ENCODE measurements around the gene MATCAP1. TPM values are rescaled to one million over a fixed set of nuclear protein-coding genes. Genes with fewer than 3 reads are reported as not detected.
A peak's percentile ranks its signal among the peaks of the same experiment; 100 is the strongest.

Gene MATCAP1
- total RNA-seq, 1 donor from 2014 or later, result 14.2 TPM

DNA sequence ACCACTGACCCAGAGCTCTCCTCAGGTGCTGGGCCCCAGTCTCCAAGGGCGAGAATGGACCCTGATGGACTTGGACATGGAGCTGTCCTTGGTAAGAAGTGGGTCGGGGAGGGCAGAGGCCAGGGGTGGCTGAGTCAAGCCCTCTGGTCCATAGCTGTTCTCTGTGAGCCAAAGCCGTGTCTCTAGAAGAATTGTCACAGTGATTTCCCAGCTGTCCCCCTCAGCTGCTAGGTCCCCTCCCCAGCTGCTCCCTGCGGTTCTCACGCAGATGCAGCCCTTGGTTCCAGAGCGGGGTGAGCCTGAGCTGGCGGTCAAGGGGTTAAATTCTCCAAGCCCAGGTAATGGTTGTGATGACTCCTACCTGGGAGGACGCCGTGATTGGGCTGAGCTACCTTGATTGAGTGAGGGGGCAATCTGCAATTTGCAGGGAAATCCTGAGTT, 14.7 kb downstream of the MATCAP1 start:
- DNase-seq, result no peak
- peak overlapping the region; percentile 96 for H3K27ac ChIP-seq (replicated peaks)
- intact Hi-C loops (cut with micrococcal nuclease), result no loop called here
- H3K4me3 ChIP-seq, result peak overlapping the region; percentile 70
- H3K9me3 ChIP-seq (replicated peaks), result no peaks in the 10 kb centered on the region
- TF ChIP-seq, protein P1, sequence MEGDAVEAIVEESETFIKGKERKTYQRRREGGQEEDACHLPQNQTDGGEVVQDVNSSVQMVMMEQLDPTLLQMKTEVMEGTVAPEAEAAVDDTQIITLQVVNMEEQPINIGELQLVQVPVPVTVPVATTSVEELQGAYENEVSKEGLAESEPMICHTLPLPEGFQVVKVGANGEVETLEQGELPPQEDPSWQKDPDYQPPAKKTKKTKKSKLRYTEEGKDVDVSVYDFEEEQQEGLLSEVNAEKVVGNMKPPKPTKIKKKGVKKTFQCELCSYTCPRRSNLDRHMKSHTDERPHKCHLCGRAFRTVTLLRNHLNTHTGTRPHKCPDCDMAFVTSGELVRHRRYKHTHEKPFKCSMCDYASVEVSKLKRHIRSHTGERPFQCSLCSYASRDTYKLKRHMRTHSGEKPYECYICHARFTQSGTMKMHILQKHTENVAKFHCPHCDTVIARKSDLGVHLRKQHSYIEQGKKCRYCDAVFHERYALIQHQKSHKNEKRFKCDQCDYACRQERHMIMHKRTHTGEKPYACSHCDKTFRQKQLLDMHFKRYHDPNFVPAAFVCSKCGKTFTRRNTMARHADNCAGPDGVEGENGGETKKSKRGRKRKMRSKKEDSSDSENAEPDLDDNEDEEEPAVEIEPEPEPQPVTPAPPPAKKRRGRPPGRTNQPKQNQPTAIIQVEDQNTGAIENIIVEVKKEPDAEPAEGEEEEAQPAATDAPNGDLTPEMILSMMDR (IDR thresholded peaks at IDR 0.05; ENCODE audit: borderline replicate concordance), result no peak
- no peaks in the 10 kb centered on the region for H3K36me3 ChIP-seq
- peaks cover 60% of the 10 kb centered on the region for H3K4me1 ChIP-seq
- peaks cover 23% of the 10 kb centered on the region for H3K27me3 ChIP-seq (ENCODE audit: low read depth)

- Histone ChIP-seq H3K27ac (replicated peaks) (no peak overlapping the region), H3K27me3 (ENCODE audit: low read depth) (peaks cover 37% of the 10 kb centered on the region), H3K9me3 (replicated peaks) (no peaks in the 10 kb centered on the region), H3K4me3 (no peak overlapping the region), H3K36me3 (no peaks in the 10 kb centered on the region), H3K4me1 (peaks cover 60% of the 10 kb centered on the region)
- TF ChIP-seq, protein P1 (IDR thresholded peaks at IDR 0.05; ENCODE audit: borderline replicate concordance), result no peak
- no peak for DNase-seq
- intact Hi-C loops (cut with micrococcal nuclease), result no loop called here
These were observed 16.2 kb downstream of the MATCAP1 start for GRCh38 chr16:67167588-67167987.

DNA sequence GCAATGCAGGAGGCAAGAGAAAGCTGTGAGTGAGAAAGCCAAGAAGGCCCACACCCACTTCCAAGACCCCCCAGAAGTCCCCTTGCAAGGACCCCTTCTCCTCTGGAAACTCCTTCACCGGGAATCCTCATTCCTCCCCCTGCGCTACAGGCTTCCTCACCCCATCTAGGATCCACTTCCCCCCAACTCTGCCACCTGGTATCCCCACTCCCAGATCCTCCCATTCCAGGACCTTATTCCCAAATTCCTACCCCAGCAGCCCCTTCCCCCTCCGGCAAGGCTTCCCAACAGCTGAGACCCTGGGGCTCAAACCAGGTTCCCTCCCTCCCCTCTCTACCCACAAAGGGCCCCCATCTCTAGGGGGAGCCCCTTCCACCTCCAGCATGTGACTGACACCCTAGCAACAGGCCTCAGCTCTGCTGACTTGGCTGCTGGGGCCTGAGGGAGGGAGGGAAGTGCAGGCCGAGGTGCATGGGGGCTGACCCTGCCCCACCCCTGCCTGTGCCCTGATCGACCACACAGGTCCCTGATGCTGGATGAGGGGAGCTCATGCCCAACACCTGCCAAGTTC, 17.1 kb downstream of the MATCAP1 start:
- Histone ChIP-seq H3K4me1 (peaks cover 69% of the 10 kb centered on the region), H3K9me3 (replicated peaks) (no peaks in the 10 kb centered on the region), H3K27ac (replicated peaks) (no peak overlapping the region), H3K27me3 (ENCODE audit: low read depth) (peaks cover 45% of the 10 kb centered on the region), H3K36me3 (no peaks in the 10 kb centered on the region), H3K4me3 (no peak overlapping the region)
- TF ChIP-seq, protein P1 (IDR thresholded peaks at IDR 0.05; ENCODE audit: borderline replicate concordance), result no peak
- intact Hi-C loops (cut with micrococcal nuclease), result no loop called here
- no peak for DNase-seq

GRCh38 chr16:67166110-67166547, 17.6 kb downstream of the MATCAP1 start:
- peaks cover 70% of the 10 kb centered on the region for H3K4me1 ChIP-seq
- intact Hi-C loops (cut with micrococcal nuclease), result no loop called here
- H3K36me3 ChIP-seq, result no peaks in the 10 kb centered on the region
- TF ChIP-seq, protein P1 (IDR thresholded peaks at IDR 0.05; ENCODE audit: borderline replicate concordance), result no peak
- H3K27ac ChIP-seq (replicated peaks), result no peak overlapping the region
- peaks cover 45% of the 10 kb centered on the region for H3K27me3 ChIP-seq (ENCODE audit: low read depth)
- H3K4me3 ChIP-seq, result no peak overlapping the region
- no peaks in the 10 kb centered on the region for H3K9me3 ChIP-seq (replicated peaks)
- no peak for DNase-seq

DNA sequence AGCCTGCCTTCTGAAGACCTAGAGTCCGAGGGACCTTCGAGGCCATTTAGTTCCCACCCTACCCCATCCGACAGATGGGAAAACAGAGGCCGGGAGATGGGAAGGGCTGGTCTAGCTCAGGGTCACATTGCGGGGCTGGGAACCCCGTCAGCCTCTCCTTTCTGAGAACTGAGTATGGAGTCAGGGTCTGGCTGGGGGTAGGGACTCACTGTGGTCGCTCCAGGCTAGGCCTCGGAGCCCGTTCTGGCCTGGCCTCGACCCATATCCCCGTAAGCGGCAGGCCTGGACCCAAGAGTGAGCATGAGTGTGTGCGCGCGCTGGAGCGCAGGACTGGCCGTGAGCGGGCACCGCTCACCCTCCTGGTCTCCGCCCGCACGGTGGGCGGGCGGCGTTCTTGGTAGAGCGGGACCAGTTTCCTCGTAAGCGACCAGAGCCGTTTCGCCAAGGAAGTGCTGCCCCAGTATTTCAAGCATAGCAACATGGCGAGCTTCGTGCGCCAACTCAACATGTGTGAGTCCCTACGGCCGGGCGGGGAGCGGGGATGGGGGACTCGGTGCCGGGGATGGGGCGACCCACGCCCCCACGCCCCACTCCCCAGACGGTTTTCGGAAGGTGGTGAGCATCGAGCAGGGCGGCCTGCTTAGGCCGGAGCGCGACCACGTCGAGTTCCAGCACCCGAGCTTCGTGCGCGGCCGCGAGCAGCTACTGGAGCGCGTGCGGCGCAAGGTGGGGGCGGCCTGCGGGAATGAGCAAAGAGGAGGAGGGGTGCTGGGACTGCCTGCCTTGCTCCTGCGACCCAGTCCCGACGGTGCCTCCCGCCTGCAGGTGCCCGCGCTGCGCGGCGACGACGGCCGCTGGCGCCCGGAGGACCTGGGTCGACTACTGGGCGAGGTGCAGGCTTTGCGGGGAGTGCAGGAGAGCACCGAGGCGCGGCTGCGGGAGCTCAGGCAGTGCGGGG, 18.4 kb downstream of the MATCAP1 start:
- Histone ChIP-seq H3K9me3 (replicated peaks) (no peaks in the 10 kb centered on the region), H3K27ac (replicated peaks) (peak overlapping the region; percentile 90), H3K4me3 (peak overlapping the region; percentile 70), H3K36me3 (no peaks in the 10 kb centered on the region), H3K27me3 (ENCODE audit: low read depth) (peaks cover 45% of the 10 kb centered on the region), H3K4me1 (peaks cover 70% of the 10 kb centered on the region)
- DNase-seq, result no peak
- intact Hi-C loops (cut with micrococcal nuclease), result no loop called here
- TF ChIP-seq, protein P1 (IDR thresholded peaks at IDR 0.05; ENCODE audit: borderline replicate concordance), result no peak
